ENCODE measurements around the gene TNXB. TPM values are rescaled to one million over a fixed set of nuclear protein-coding genes. Genes with fewer than 3 reads are reported as not detected.

Gene TNXB
- polyA plus RNA-seq, 1 donor from 2014 or later = 3.3 TPM

- no peaks in the 10 kb centered on the region for H3F3A ChIP-seq (ENCODE audit: insufficient read depth, low read length, poor library complexity, severe bottlenecking)
- no peak overlapping the region for H3K4me2 ChIP-seq (ENCODE audit: low read length)
- H4K20me1 ChIP-seq (ENCODE audit: insufficient read depth) = no peaks in the 10 kb centered on the region
- H2AFZ ChIP-seq (ENCODE audit: low read depth, low read length) = no peak overlapping the region
- TF ChIP-seq CTCF (IDR thresholded peaks at IDR 0.05; ENCODE audit: poor library complexity, severe bottlenecking) = no peak
- TF ChIP-seq MXI1 (conservative IDR thresholded peaks at IDR 0.05; ENCODE audit: poor library complexity, severe bottlenecking) = no peak
- TF ChIP-seq SMC3 (conservative IDR thresholded peaks at IDR 0.05; ENCODE audit: poor library complexity) = no peak
- TF ChIP-seq EZH2 (IDR thresholded peaks at IDR 0.05; ENCODE audit: borderline replicate concordance, insufficient read depth, low read length, poor library complexity, severe bottlenecking) = no peak
- TF ChIP-seq RAD21 (conservative IDR thresholded peaks at IDR 0.05) = no peak
- TF ChIP-seq POLR2AphosphoS5 (IDR thresholded peaks at IDR 0.05) = no peak
- TF ChIP-seq TAF1 (IDR thresholded peaks at IDR 0.05; ENCODE audit: low read depth) = no peak
- no peak for TF ChIP-seq EP300 (conservative IDR thresholded peaks at IDR 0.05; ENCODE audit: poor library complexity, severe bottlenecking)
- no peak for TF ChIP-seq REST (IDR thresholded peaks at IDR 0.05; ENCODE audit: borderline replicate concordance)
- peaks cover 47% of the 10 kb centered on the region for H3K27me3 ChIP-seq (ENCODE audit: insufficient read depth, low read depth, low read length)
- peak overlapping the region; percentile 79 for H3K4me3 ChIP-seq (ENCODE audit: low read length)
- no peaks in the 10 kb centered on the region for H3K9me2 ChIP-seq (ENCODE audit: insufficient read depth, low read length)
- peak overlapping the region; percentile 9 for H3K9ac ChIP-seq (ENCODE audit: low read length)
- H3K27ac ChIP-seq (ENCODE audit: low read length) = no peak overlapping the region
- no peaks in the 10 kb centered on the region for H3K9me3 ChIP-seq (ENCODE audit: low read length)
- H3K79me2 ChIP-seq (replicated peaks; ENCODE audit: insufficient read depth, low read length) = peaks cover 6% of the 10 kb centered on the region
- H3K36me3 ChIP-seq (ENCODE audit: insufficient read depth, low read length) = no peaks in the 10 kb centered on the region
Observed at GRCh38 chr6:32149932-32150870, 41.1 kb upstream of the TNXB start.

GRCh38 chr6:32149092-32149755 lies 40.1 kb upstream of the TNXB start:
- Histone ChIP-seq H3K4me2 (ENCODE audit: low read length) (no peak overlapping the region), H3K9ac (ENCODE audit: low read length) (no peak overlapping the region), H3K9me3 (ENCODE audit: low read length) (no peaks in the 10 kb centered on the region), H3K4me3 (ENCODE audit: low read length) (no peak overlapping the region), H4K20me1 (ENCODE audit: insufficient read depth) (no peaks in the 10 kb centered on the region), H3K79me2 (replicated peaks; ENCODE audit: insufficient read depth, low read length) (no peaks in the 10 kb centered on the region), H3K27ac (ENCODE audit: low read length) (no peak overlapping the region), H3F3A (ENCODE audit: insufficient read depth, low read length, poor library complexity, severe bottlenecking) (no peaks in the 10 kb centered on the region), H3K9me2 (ENCODE audit: insufficient read depth, low read length) (no peaks in the 10 kb centered on the region), H3K36me3 (ENCODE audit: insufficient read depth, low read length) (no peaks in the 10 kb centered on the region), H3K27me3 (ENCODE audit: insufficient read depth, low read depth, low read length) (peaks cover 47% of the 10 kb centered on the region), H2AFZ (ENCODE audit: low read depth, low read length) (no peak overlapping the region)
- TF ChIP-seq SMC3 (conservative IDR thresholded peaks at IDR 0.05; ENCODE audit: poor library complexity) (no peak), MXI1 (conservative IDR thresholded peaks at IDR 0.05; ENCODE audit: poor library complexity, severe bottlenecking) (no peak), EP300 (conservative IDR thresholded peaks at IDR 0.05; ENCODE audit: poor library complexity, severe bottlenecking) (no peak), POLR2AphosphoS5 (IDR thresholded peaks at IDR 0.05) (no peak), CTCF (IDR thresholded peaks at IDR 0.05; ENCODE audit: poor library complexity, severe bottlenecking) (no peak), EZH2 (IDR thresholded peaks at IDR 0.05; ENCODE audit: borderline replicate concordance, insufficient read depth, low read length, poor library complexity, severe bottlenecking) (no peak), REST (IDR thresholded peaks at IDR 0.05; ENCODE audit: borderline replicate concordance) (no peak), TAF1 (IDR thresholded peaks at IDR 0.05; ENCODE audit: low read depth) (no peak), RAD21 (conservative IDR thresholded peaks at IDR 0.05) (no peak)

All from neural cell (in vitro differentiated cells).